A673 (cell line): ENCODE results near the gene GALNT7.

Experiments used
- CTCF ChIP-seq: fragments of 300-800, 200-600 bp; sonication (generic); conservative IDR thresholded peaks from 2 replicates; pipeline ENCODE4 v1.5.1; 2017; ENCODE audit warnings: low read depth, mild to moderate bottlenecking, antibody characterized with exemption, low read length, moderate library complexity, mixed read lengths
- EZH2 ChIP-seq: fragments of 200-600 bp; sonication (generic); IDR thresholded peaks from 2 replicates; pipeline ENCODE4 v1.6.1; 2017; ENCODE audit warnings: borderline replicate concordance, low read depth, mild to moderate bottlenecking, mixed read lengths, antibody characterized with exemption, low read length; ENCODE audit not compliant: poor library complexity, severe bottlenecking

- TF ChIP-seq CTCF (no peak), EZH2 (no peak)
These were observed 78.7 kb downstream of the GALNT7 start for GRCh38 chr4:173247321-173247720.
